ENCODE results near the gene CEP112.

DNA sequence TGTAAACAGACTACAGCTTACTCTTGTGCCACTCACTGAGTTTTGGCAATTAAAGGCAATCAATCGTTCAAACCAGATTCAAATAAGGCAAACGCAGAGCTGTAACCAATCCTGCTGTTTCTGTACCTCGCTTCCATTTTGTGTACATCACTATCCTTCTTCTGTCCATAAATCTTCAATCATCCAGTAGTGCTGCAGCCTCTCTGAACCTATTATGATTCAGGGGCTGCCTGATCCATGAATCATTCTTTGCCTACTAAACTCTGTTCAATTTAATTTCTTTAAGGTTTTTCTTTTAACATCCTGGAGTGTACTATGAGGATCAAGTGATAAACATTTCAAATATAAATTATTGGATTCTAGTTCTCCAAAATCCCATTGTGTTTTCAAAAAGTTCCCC lies 93.9 kb downstream of the CEP112 start:
- TF ChIP-seq CTCF (IDR thresholded peaks at IDR 0.05), result no peak
- TF ChIP-seq POLR2A (IDR thresholded peaks at IDR 0.05), result no peak
